HFF-Myc (cell line): Measurements from ENCODE around the gene SLC43A3.
"Not testable (repeated sequence)": the region's sequence is repeated elsewhere in the genome, so short reads cannot be mapped to it uniquely, and the experiment has no call there.

Experiments
- DNase-seq: peaks from one replicate; pipeline ENCODE4 v3.0.0-alpha.2; 2011; ENCODE audit warnings: low read depth; ENCODE audit errors: extremely low read depth
- H3K4me3 ChIP-seq: replicated peaks from 2 replicates; pipeline ENCODE4 v1.5.1; 2011; ENCODE audit warnings: low read depth, mild to moderate bottlenecking, control low read depth, low read length
- TF ChIP-seq, protein P1 (sequence below): IDR thresholded peaks from 2 replicates; pipeline ENCODE4 v1.5.1; 2012; ENCODE audit warnings: mild to moderate bottlenecking, low read depth, low read length, control low read depth; ENCODE audit errors: missing control alignments

The SLC43A3 gene

DNA sequence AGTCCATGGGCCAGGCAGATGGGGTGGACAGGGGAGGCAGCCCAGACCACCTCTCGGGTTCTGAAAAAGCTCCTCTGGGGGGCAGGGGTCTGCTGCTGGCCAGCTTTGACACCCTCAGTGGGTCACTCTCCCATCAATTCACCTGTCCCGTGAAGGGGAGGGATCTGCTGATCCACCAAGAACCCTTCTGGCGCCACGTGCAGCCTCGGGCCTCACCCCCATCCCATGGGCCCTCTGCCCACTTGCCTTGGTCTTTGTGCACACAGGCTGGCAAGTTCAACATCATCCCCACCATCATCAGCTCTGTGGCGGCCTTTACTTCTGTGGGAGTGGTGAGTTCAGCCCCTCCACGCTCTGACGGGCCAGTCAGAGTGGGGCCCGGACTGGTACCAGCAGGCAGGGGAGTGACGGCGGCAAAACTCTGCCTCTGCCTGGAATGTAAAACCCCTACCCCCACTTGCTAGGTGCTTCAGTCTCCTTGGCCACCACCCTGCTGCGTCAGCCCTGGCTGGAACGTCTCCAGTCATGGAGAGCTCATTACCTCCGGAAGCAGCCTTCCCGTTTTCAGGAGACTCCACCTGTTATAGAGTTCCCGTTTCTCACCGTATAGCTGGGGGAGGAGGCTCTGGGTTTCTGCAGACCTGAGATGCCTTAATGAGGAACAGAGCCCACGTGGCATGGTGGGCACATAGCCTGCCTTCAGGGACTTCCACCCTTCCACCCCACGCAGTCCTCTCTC, 58.6 kb downstream of the SLC43A3 start:
- DNase-seq: no peak
- no peak overlapping the region for H3K4me3 ChIP-seq
- TF ChIP-seq, protein P1, sequence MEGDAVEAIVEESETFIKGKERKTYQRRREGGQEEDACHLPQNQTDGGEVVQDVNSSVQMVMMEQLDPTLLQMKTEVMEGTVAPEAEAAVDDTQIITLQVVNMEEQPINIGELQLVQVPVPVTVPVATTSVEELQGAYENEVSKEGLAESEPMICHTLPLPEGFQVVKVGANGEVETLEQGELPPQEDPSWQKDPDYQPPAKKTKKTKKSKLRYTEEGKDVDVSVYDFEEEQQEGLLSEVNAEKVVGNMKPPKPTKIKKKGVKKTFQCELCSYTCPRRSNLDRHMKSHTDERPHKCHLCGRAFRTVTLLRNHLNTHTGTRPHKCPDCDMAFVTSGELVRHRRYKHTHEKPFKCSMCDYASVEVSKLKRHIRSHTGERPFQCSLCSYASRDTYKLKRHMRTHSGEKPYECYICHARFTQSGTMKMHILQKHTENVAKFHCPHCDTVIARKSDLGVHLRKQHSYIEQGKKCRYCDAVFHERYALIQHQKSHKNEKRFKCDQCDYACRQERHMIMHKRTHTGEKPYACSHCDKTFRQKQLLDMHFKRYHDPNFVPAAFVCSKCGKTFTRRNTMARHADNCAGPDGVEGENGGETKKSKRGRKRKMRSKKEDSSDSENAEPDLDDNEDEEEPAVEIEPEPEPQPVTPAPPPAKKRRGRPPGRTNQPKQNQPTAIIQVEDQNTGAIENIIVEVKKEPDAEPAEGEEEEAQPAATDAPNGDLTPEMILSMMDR: no peak

DNA sequence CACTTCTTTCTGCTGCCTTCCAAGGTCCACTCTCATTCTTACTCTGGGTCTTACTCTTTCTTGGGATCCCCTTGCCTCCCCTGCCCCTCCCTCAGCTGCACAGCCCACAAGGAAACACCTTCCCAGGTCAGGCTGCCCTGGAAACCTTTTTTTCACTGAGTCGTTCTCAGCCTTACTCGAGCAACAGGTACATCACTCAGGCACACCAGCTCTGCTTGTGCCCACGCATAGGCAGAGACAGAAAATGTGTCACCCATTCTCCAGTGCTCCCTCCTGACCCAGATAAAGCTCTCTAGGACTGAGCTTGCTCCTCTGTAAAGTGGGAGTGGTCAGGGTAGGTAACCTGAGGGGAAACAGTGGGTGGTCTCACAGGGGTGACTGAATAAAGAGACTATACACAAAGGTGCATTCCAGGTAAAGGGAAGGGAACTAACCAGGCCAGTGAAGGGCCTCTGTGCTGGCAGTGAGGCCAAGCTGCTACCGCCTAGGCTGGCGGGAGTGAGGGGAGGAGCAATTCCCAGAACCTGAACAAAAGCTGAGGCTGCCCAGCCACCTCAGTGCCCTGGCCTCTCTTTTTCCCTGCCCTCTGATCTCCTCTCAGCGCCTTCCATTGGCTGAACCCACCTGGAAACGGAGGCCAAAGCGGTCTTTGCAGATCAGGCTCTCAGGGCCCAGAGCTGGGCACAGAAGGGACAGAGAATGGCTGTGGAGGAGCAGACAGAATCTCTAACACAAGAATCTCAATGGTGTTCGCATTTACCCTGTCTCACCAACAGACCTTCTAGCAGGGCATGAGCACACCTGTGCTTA, 61.9 kb downstream of the SLC43A3 start:
- no peak for DNase-seq
- no peak overlapping the region for H3K4me3 ChIP-seq
- TF ChIP-seq, protein P1: no peak

DNA sequence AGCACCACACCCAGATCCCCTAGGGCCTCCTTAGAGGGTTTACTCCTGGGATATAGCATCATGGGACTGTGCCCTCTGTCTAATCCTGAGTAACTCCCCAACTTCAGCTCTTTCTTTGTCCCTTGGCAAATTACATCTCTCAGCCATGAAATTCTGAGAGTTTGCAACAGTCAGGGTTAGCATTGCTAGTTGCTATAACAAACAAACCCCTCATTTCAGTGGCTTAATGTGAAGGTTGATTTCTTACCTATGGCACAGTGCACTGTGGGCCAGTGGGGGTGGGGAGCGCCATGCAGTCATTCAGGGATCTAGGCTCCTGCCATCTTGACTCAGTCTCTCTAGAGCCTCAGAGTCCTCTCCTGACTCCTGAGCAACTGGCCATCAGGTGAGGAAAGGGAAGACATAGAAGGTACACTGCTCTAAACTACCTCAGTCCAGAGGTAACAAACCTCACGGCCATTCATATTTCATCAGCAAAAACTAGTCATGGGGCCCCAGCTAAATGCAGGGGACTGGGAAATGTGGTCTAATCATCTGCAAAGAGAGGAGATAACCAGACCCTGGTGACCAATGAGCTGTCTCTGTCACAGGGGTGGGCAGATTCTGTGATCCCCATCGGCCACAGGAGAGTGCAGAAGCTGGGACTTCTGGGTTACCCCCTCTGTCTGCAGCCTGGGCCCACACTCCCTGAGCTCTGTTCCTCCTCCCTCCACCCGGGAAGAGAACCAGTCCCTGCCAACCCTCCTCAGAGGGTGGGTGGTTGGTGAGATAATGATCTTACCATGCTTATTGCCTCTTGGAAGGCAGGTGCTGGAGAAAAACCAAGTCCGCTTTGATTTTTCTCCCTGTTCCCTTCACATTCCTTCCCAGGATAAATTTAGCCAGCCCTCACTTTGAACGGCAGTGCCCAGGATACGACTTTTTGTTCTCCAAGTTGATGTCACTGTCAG, 63.5 kb downstream of the SLC43A3 start:
- TF ChIP-seq, protein P1: no peak
- no peak overlapping the region for H3K4me3 ChIP-seq
- DNase-seq: no peak

DNA sequence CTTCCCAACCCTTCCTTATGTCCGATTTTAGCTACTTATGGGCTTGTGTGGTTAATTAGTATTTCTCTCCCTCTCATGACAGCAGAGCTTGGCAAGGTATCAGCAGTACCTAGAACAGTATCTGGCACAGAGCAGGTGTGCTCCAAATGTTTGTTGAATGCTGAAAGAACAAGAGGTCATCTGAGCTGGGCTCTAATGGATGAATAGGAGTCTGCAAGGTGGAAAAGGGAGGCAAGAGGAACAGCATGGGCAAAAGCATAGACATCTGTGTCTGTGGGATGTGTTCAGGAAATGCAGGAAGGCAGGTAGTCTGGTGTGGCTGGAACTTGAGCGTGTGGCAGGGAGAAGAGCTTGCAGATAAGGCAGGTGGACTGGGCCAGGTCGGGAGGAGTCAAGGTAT, 65.0 kb downstream of the SLC43A3 start:
- no peak for DNase-seq
- H3K4me3 ChIP-seq: no peak overlapping the region

DNA sequence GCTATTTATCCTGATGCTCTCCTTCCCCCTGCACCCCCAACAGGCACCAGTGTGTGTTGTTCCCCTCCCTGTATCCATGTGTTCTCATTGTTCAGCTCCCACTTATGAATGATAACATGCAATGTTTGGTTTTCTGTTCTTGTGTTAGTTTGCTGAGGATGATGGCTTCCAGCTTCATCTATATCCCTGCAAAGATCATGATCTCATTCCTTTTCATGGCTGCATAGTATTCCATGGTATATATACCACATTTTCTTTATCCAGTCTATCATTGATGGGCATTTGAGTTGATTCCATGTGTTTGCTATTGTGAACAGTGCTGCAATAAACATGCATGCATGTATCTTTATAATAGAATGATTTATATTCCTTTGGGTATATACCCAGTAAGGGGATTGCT, 65.5 kb downstream of the SLC43A3 start:
- H3K4me3 ChIP-seq, DNase-seq: not testable (repeated sequence)

More for the DNA sequence above, 65.0 kb downstream of the SLC43A3 start:
- TF ChIP-seq, protein P1: no peak

DNA sequence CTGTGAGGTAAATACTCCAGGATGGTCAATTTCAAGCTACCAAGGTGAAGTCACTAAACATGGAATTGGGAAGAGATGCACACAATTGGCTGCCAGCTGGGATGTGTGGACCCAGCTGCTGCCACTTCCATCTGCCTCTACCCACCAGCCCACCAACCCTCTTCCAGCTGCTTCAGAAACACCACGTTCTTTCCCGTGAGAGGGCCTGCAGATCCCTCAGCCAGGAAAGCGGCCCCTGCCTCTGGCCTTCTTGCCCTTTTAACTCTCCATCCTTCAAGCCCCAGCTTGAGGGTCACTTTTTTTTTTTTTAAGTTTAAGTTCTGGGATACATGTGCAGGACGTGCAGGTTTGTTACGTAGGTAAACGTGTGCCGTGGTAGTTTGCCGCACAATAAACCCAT, 65.9 kb downstream of the SLC43A3 start:
- no peak overlapping the region for H3K4me3 ChIP-seq
- TF ChIP-seq, protein P1: no peak
- no peak for DNase-seq
